GM18499 (cell line): Measurements from ENCODE around the gene RNF144B.

ENCODE experiments used
- ATAC-seq: cut with Tn5 transposase; IDR thresholded peaks from one replicate; pipeline ENCODE4 v1.9.1; 2021; ENCODE audit warnings: moderate number of reproducible peaks; ENCODE audit not compliant: insufficient read depth, unreplicated experiment

The RNF144B gene

GRCh38 chr6:18472941-18473340, 85.8 kb downstream of the RNF144B start:
- ATAC-seq, result no peak

GRCh38 chr6:18473755-18474154, 86.6 kb downstream of the RNF144B start:
- no peak for ATAC-seq

GRCh38 chr6:18477301-18477941, 90.3 kb downstream of the RNF144B start:
- no peak for ATAC-seq

- ATAC-seq, result no peak
These were observed 91.5 kb downstream of the RNF144B start for GRCh38 chr6:18478610-18479009.

GRCh38 chr6:18481870-18482269, 94.7 kb downstream of the RNF144B start:
- ATAC-seq, result no peak

- ATAC-seq, result no peak
These were observed 98.7 kb downstream of the RNF144B start for GRCh38 chr6:18485660-18486435.

- no peak for ATAC-seq
These were observed 100.9 kb downstream of the RNF144B start for GRCh38 chr6:18488004-18488403.

- no peak for ATAC-seq
These were observed 101.5 kb downstream of the RNF144B start for GRCh38 chr6:18488526-18489270.

GRCh38 chr6:18489335-18489734, 102.2 kb downstream of the RNF144B start:
- no peak for ATAC-seq

- no peak for ATAC-seq
These were observed 104.3 kb downstream of the RNF144B start for GRCh38 chr6:18491308-18492045.

- ATAC-seq, result no peak
These were observed 105.8 kb downstream of the RNF144B start for GRCh38 chr6:18492972-18493371.

GRCh38 chr6:18493382-18493891, 106.3 kb downstream of the RNF144B start:
- ATAC-seq, result no peak

GRCh38 chr6:18493925-18494324, 106.8 kb downstream of the RNF144B start:
- no peak for ATAC-seq

GRCh38 chr6:18495236-18495635, 108.1 kb downstream of the RNF144B start:
- no peak for ATAC-seq

GRCh38 chr6:18496462-18496861, 109.3 kb downstream of the RNF144B start:
- no peak for ATAC-seq

- ATAC-seq, result no peak
These were observed 109.9 kb downstream of the RNF144B start for GRCh38 chr6:18497006-18497405.

- no peak for ATAC-seq
These were observed 111.3 kb downstream of the RNF144B start for GRCh38 chr6:18498408-18498807.

- no peak for ATAC-seq
These were observed 113.9 kb downstream of the RNF144B start for GRCh38 chr6:18500921-18501662.

- no peak for ATAC-seq
These were observed 114.5 kb downstream of the RNF144B start for GRCh38 chr6:18501663-18502013.

GRCh38 chr6:18503206-18503592, 116.0 kb downstream of the RNF144B start:
- no peak for ATAC-seq
